A673 (cell line): ENCODE measurements around the gene DUSP6. TPM values are rescaled to one million over a fixed set of nuclear protein-coding genes. Genes with fewer than 3 reads are reported as not detected.

ENCODE experiments used
- BruUV-seq: library from RNA; stranded (reverse); fragments of 400-500 nt; replicated peaks from 2 replicates; lab custom pipeline; 2021; lab: Mats Ljungman, UMichigan
- CTCF ChIA-PET: fragments of 300-600 bp; sonication (Branson Sonifier 250); formaldehyde crosslinking; loops from one replicate; lab custom pipeline; 2022; ENCODE audit warnings: antibody characterized with exemption; lab: Charles Lee
- POLR2A ChIA-PET: fragments of 300-600 bp; sonication (Branson Sonifier 250); formaldehyde crosslinking; loops from one replicate; lab custom pipeline; 2022; ENCODE audit warnings: antibody characterized with exemption; ENCODE audit not compliant: low non-redundant PET; lab: Charles Lee
- DNase-seq: peaks from one replicate; pipeline ENCODE4 v3.0.0-alpha.2; 2015; ENCODE audit warnings: low spot score
- H3K27ac ChIP-seq: fragments of 200-600 bp; sonication (generic); 2 replicates; pipeline ENCODE4 v1.5.1; 2016; ENCODE audit warnings: mixed run types, low read depth, mild to moderate bottlenecking, mixed read lengths, antibody characterized with exemption, low read length; ENCODE audit not compliant: poor library complexity, severe bottlenecking
- H3K27me3 ChIP-seq: fragments of 200-600 bp; sonication (generic); replicated peaks from 2 replicates; pipeline ENCODE4 v1.6.1; 2017; ENCODE audit warnings: mixed run types, low read depth, mild to moderate bottlenecking, mixed read lengths, antibody characterized with exemption, low read length; ENCODE audit not compliant: insufficient read depth, poor library complexity
- H3K36me3 ChIP-seq: fragments of 200-600 bp; sonication (generic); 2 replicates; pipeline ENCODE4 v1.6.1; 2016; ENCODE audit warnings: mixed run types, mild to moderate bottlenecking, mixed read lengths, antibody characterized with exemption, low read length; ENCODE audit not compliant: insufficient read depth, poor library complexity, severe bottlenecking
- H3K4me1 ChIP-seq: fragments of 200-600 bp; sonication (generic); 2 replicates; pipeline ENCODE4 v1.6.1; 2017; ENCODE audit warnings: mixed run types, mild to moderate bottlenecking, mixed read lengths, antibody characterized with exemption, low read length; ENCODE audit not compliant: insufficient read depth, poor library complexity, severe bottlenecking
- H3K4me3 ChIP-seq: fragments of 200-600 bp; sonication (generic); 2 replicates; pipeline ENCODE4 v1.5.1; 2016; ENCODE audit warnings: low read depth, mixed run types, mild to moderate bottlenecking, mixed read lengths, low read length; ENCODE audit not compliant: poor library complexity, severe bottlenecking
- H3K9me3 ChIP-seq: fragments of 200-600 bp; sonication (generic); 2 replicates; pipeline ENCODE4 v1.6.1; 2016; ENCODE audit warnings: mixed run types, low read depth, mild to moderate bottlenecking, mixed read lengths, antibody characterized with exemption, low read length; ENCODE audit not compliant: poor library complexity, severe bottlenecking
- CTCF ChIP-seq: fragments of 300-800, 200-600 bp; sonication (generic); conservative IDR thresholded peaks from 2 replicates; pipeline ENCODE4 v1.5.1; 2017; ENCODE audit warnings: low read depth, mild to moderate bottlenecking, antibody characterized with exemption, low read length, moderate library complexity, mixed read lengths
- EZH2 ChIP-seq: fragments of 200-600 bp; sonication (generic); IDR thresholded peaks from 2 replicates; pipeline ENCODE4 v1.6.1; 2017; ENCODE audit warnings: borderline replicate concordance, low read depth, mild to moderate bottlenecking, mixed read lengths, antibody characterized with exemption, low read length; ENCODE audit not compliant: poor library complexity, severe bottlenecking
- intact Hi-C: fragments of 100-400 bp; cut with micrococcal nuclease; formaldehyde crosslinking; loops from one replicate; pipeline ENCODE4 v1.10.0; 2022; ENCODE audit not compliant: unreplicated experiment
- total RNA-seq: library from RNA; stranded (reverse); gene quantifications from 2 replicates; pipeline ENCODE4 v1.2.3, GENCODE V29; 2021

DUSP6 gene
- total RNA-seq, 1 experiment from 2014 or later: 226 TPM

- CTCF ChIA-PET: interaction anchor here (0.7 kb wide), 1 partner anchor 332 kb away, joined by 3 read pairs; no protein-coding TSS in a partner anchor
- peaks cover 42% of the 10 kb centered on the region for H3K36me3 ChIP-seq
- intact Hi-C loops: no loop called here
- no TSS peak for BruUV-seq
- no peaks in the 10 kb centered on the region for H3K9me3 ChIP-seq
- H3K27ac ChIP-seq: peak overlapping the region; percentile 97
- DNase-seq: peak; percentile 59
- H3K4me3 ChIP-seq: peak overlapping the region; percentile 68
- no peaks in the 10 kb centered on the region for H3K27me3 ChIP-seq
- peaks cover 22% of the 10 kb centered on the region for H3K4me1 ChIP-seq
- POLR2A ChIA-PET: interaction anchor here (1.7 to 2.3 kb wide), 2 partner anchors 40 to 101 kb away, joined by 6 to 10 read pairs; no protein-coding TSS in a partner anchor
- TF ChIP-seq EZH2 (no peak), CTCF (no peak)
These were observed 1.4 kb downstream of the DUSP6 start for GRCh38 chr12:89350630-89351488.

GRCh38 chr12:89350260-89350629 lies 2.1 kb downstream of the DUSP6 start:
- DNase-seq: no peak
- H3K27ac ChIP-seq: peak overlapping the region; percentile 97
- peaks cover 42% of the 10 kb centered on the region for H3K36me3 ChIP-seq
- TF ChIP-seq CTCF (no peak), EZH2 (no peak)
- ChIA-PET CTCF (interaction anchor here (0.5 kb wide), 1 partner anchor 109 kb away, joined by 3 read pairs; no protein-coding TSS in a partner anchor), POLR2A (interaction anchor here (1.0 kb wide), 1 partner anchor 141 kb away, joined by 3 read pairs; no protein-coding TSS in a partner anchor)
- TSS peak; percentile 56 for BruUV-seq
- H3K27me3 ChIP-seq: no peaks in the 10 kb centered on the region
- no peaks in the 10 kb centered on the region for H3K9me3 ChIP-seq
- H3K4me1 ChIP-seq: peaks cover 22% of the 10 kb centered on the region
- intact Hi-C loops: no loop called here
- peak overlapping the region; percentile 68 for H3K4me3 ChIP-seq

GRCh38 chr12:89349814-89350213 lies 2.5 kb downstream of the DUSP6 start:
- CTCF ChIA-PET: interaction anchor here (0.5 to 0.7 kb wide), 2 partner anchors 109 to 332 kb away, joined by 3 read pairs; no protein-coding TSS in a partner anchor
- no TSS peak for BruUV-seq
- intact Hi-C loops: no loop called here
- peaks cover 24% of the 10 kb centered on the region for H3K4me1 ChIP-seq
- POLR2A ChIA-PET: interaction anchor here (1.0 kb wide), 1 partner anchor 140 kb away, joined by 3 read pairs; no protein-coding TSS in a partner anchor
- peak overlapping the region; percentile 68 for H3K4me3 ChIP-seq
- TF ChIP-seq EZH2 (no peak), CTCF (no peak)
- peak; percentile 91 for DNase-seq
- peak overlapping the region; percentile 97 for H3K27ac ChIP-seq
- H3K9me3 ChIP-seq: no peaks in the 10 kb centered on the region
- H3K27me3 ChIP-seq: no peaks in the 10 kb centered on the region
- peaks cover 42% of the 10 kb centered on the region for H3K36me3 ChIP-seq
